IPS-18c (cell line): ENCODE data around the gene GFOD1.
"Not testable (repeated sequence)": the region's sequence is repeated elsewhere in the genome, so short reads cannot be mapped to it uniquely, and the experiment has no call there.

Experiments
- H3K4me3 ChIP-seq: 2 replicates; pipeline ENCODE4 v1.7.0; 2013; ENCODE audit warnings: low read depth, mild to moderate bottlenecking, low read length, moderate library complexity; ENCODE audit not compliant: insufficient read depth
- H3K9me3 ChIP-seq: one replicate; pipeline ENCODE4 v1.6.1; 2013; ENCODE audit warnings: mild to moderate bottlenecking, low read length, moderate library complexity; ENCODE audit not compliant: control insufficient read depth, insufficient read depth

GFOD1 gene

GRCh38 chr6:13437218-13437996, 50.0 kb downstream of the GFOD1 start:
- Histone ChIP-seq H3K9me3 (no peaks in the 10 kb centered on the region), H3K4me3 (no peak overlapping the region)

DNA sequence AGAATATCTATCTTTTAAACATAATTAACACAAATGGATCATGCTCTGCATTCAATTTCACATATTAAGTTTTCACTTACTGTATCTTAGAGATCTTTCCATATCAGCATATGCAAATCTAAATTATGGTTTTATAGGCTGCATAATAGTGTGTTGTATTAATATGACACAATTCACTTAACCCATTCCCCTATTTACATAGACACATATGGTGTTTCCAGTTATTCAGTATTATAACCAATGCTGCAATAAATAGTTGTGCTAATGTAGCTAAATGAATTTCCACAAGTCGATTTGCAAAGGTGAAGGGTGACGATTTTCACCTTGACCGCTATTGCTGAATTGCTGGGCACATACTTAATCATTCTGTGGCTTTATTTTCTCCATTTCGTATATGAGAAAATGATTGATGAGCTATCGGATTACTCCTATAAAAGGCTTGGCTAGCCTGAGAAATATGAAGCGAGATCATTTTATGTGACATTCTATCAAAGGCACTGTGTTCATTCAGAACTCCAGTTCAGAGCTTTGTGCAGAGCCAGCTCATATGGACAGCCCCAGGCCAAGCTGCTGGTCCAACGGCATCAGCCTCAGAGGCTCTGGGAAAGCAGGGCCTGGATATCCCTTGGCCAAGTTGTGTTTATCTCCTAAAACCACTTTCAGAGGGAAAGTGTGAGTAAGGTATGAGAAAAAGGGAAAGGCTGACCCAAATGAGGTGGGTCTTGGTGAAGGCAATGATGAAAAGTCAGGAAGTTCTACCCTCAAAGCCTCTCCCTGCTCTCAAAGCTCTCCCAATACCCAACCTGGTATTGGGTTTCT, 50.8 kb downstream of the GFOD1 start:
- Histone ChIP-seq H3K4me3 (no peak overlapping the region), H3K9me3 (no peaks in the 10 kb centered on the region)

GRCh38 chr6:13435477-13436246, 51.7 kb downstream of the GFOD1 start:
- no peaks in the 10 kb centered on the region for H3K9me3 ChIP-seq
- H3K4me3 ChIP-seq = no peak overlapping the region

DNA sequence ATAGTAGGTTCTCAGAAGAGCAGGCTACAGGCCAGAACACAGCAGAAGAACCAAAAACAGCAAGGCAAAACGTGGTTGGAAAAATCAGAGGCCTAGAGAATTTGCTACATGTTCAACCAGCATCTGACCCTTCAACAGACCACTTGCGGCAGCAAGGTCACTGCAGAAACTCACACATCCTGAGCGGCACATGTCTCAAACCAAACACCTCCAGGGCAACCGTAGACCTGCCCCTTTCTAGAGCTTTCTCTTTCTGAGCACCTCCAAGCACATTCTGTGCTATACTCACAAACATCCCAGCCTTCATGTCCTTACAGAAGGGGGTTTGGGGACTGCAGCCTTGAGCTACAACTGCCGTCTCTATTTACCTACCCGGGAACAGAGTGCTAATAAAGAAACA, 52.6 kb downstream of the GFOD1 start:
- Histone ChIP-seq H3K9me3 (no peaks in the 10 kb centered on the region), H3K4me3 (no peak overlapping the region)

DNA sequence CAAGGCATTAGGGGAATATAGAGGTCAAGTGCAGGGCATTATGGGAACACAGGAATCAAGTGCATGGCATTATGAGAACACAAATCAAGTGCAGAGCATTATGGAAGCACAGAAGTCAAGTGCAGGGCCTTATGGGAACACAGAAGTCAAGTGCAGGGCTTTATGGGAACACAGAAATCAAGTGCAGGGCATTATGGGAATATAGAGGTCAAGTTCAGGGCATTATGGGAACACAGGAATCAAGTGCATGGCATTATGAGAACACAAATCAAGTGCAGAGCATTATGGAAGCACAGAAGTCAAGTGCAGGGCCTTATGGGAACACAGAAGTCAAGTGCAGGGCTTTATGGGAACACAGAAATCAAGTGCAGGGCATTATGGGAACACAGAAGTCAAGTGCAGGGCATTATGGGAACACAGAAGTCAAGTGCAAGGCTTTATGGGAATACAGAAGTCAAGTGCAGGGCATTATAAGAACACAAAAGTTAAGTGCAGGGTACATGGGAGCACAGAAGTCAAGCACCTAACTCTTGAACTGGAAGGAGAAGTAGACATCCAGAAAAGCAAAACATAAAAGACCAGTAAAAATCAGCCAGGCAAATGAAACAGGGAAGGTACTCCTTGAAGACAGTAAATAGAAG, 53.1 kb downstream of the GFOD1 start:
- not testable (repeated sequence) for H3K9me3 ChIP-seq, H3K4me3 ChIP-seq

DNA sequence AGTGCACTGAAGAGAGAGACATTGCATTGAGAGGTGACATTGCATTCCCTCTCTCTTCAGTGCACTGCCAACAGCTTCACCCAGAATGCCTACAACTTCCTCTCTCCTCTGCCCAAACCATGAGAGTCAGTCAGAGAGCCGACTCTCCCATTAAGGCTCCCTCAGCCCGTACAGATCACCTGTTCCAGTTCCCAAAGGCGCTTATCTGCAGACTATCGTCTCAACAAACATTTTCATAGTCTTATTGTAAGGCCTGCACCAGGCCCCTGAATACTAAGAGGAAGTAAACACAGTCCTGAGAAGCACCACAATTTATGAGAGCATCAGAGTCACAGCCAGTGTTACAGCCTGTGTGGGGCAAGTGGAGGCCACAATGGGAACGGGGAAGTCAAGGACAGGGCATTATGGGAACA, 53.7 kb downstream of the GFOD1 start:
- H3K4me3 ChIP-seq = no peak overlapping the region
- H3K9me3 ChIP-seq = no peaks in the 10 kb centered on the region

- Histone ChIP-seq H3K4me3 (no peak overlapping the region), H3K9me3 (no peaks in the 10 kb centered on the region)
These were observed 54.7 kb downstream of the GFOD1 start for GRCh38 chr6:13432526-13433184.

- no peak overlapping the region for H3K4me3 ChIP-seq
- no peaks in the 10 kb centered on the region for H3K9me3 ChIP-seq
These were observed 55.4 kb downstream of the GFOD1 start for GRCh38 chr6:13431861-13432465.

- no peaks in the 10 kb centered on the region for H3K9me3 ChIP-seq
- no peak overlapping the region for H3K4me3 ChIP-seq
These were observed 56.2 kb downstream of the GFOD1 start for GRCh38 chr6:13431059-13431656.

GRCh38 chr6:13429406-13429753, 58.0 kb downstream of the GFOD1 start:
- Histone ChIP-seq H3K9me3 (no peaks in the 10 kb centered on the region), H3K4me3 (no peak overlapping the region)

DNA sequence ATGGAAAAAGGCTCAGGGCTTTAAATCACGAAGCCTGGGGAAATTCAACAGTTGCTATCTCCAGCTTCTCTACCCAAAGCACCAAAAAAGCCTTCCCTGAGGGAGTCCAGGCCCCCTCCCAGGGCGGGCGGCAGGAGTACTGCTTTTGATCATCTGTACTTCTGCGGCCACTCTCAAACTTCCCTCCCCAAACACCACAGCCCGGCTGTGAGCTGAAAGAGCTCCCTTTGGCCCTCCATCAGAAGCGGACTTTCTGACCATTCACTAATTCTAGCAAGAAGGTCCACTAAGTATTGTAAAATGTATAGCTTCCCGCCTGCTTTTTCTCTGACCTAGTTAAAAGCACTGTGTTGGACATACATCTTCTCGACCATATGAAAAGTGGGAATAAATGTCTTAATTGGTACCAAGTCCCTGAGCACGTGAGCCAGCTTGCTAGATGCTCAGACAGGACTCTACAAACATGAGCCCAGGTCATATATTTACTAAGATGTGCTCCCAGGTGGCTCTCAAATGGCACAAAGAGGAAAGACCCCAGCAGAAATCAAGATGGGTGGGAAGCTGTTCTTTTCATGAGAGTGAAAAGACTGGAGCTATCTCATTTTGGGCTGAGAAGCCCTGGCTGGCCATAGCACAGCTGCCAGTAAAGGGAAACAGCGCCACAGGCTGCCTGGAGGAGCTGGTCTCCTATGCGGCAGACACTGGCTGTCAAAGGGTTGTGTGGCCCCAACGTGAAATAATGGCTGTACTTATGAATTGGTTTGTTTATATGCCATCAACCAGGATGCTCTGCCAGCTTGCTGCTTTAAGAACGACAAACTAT, 58.6 kb downstream of the GFOD1 start:
- no peaks in the 10 kb centered on the region for H3K9me3 ChIP-seq
- no peak overlapping the region for H3K4me3 ChIP-seq

DNA sequence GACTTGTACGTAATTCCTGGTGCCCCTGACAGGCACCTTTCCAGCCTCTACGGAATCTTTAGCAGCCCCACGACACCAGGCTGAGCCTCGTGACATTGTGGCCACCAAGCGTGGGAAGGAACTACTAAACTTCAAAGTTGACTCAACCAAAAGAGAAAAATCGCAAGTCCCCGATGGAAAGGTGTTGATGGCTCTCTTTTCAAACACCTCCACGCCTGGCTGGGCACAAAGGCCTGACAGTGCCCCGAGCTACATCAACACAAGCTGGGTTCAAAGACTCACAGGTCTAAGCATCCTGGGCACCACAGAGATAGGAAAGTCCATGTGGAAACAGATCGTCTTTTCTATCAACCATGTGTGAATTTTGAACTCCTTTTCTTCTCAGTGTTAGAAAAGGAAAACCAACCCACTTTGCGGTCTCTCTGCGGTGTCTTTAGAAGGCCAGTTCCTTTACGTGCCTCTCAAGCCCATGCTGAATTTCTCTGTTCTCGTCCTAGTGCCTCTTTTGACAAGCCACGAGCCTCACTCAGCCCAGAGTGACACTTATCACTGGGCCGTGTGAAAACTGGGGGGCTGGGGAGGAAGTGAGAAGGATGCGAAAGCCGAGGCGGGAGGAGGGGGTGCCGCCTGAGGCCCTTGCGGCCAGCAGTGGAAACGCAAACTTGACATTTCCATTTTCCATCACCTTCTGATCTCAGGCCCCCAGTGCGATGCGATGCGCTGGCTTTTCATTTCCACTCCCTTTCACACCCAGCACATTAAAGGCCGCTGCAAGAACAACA, 59.4 kb downstream of the GFOD1 start:
- H3K9me3 ChIP-seq = no peaks in the 10 kb centered on the region
- H3K4me3 ChIP-seq = no peak overlapping the region

- no peak overlapping the region for H3K4me3 ChIP-seq
- no peaks in the 10 kb centered on the region for H3K9me3 ChIP-seq
These were observed 60.1 kb downstream of the GFOD1 start for GRCh38 chr6:13427316-13427715.

DNA sequence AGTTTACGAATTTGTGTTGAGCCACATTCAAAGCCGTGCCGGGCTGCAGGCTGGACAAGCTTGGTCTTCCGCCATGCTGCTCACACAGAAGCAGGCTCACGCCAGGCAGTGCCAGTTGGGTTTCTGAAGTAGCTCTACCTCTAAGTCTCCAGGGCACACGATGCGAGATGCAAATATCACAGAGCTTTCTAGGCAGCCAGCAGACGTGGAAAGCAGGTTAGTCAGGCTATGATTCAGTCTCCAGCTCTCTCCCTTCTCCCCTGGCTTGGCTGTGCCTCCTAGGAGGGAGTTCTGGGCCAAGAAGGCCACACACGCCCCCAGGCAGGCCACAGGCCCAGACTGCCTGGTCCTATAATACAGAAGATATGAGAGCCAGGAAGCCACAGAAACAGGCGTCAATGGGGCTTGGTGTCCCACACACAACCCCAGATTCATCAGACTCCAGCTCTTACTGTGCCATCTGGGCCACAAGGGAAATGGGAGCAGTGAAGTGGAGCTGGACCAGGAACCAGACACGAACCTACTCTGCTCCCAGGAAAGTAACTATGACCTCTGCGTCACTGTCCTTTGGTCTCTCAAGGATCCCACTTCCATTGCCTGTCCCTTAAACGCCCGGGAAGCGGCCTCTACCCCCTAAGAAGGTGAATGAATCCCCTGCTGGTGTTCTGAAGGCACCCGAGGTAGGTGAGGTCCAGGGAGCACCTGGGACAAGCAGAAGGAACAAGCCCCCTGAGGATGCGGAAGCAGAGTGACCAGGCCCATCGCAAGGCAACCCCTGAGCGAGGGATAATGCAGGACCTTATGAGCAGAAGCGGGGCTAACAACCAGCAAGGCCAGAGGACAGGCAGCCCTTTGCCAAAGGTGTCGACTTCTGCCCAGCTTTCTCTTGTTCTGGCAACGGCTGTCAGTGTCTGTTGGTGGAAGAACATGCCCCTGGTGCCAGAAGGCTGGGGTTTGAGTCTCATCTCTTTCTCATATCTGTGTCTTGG, 61.2 kb downstream of the GFOD1 start:
- H3K9me3 ChIP-seq = no peaks in the 10 kb centered on the region
- no peak overlapping the region for H3K4me3 ChIP-seq
